ENCODE results near the gene HSPG2.

Gene HSPG2

GRCh38 chr1:21930629-21931170 lies 6.4 kb downstream of the HSPG2 start:
- TF ChIP-seq ZFX (IDR thresholded peaks at IDR 0.05; ENCODE audit: borderline replicate concordance), result no peak
- no peak for TF ChIP-seq CTCF (IDR thresholded peaks at IDR 0.05)
- no peak overlapping the region for H3K27ac ChIP-seq

DNA sequence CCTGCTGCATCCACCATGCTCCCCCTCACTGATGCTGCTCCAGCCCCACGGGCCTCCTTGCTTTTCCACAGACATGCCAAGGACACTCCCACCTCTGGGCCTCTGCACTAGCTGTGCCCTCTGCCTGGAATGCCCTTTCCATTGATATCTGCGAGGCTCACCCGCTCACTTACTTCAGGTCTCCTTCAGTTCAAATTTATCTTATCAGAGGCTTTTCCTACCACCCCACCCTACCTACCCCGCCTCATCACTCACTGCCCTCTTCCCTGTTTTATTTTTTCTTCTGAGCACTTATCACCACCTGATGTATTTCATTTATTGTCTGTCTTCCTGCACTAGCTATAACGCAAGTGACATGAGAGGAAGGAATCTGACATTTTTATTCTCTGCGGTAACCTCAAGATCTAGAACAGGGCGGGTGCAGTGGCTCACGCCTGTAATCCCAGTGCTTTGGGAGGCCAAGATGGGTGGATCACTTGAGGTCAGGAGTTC lies 7.0 kb downstream of the HSPG2 start:
- TF ChIP-seq CTCF (IDR thresholded peaks at IDR 0.05) (no peak), ZFX (IDR thresholded peaks at IDR 0.05; ENCODE audit: borderline replicate concordance) (no peak)

GRCh38 chr1:21927533-21928237 lies 9.4 kb downstream of the HSPG2 start:
- TF ChIP-seq CTCF (IDR thresholded peaks at IDR 0.05) (no peak), ZFX (IDR thresholded peaks at IDR 0.05; ENCODE audit: borderline replicate concordance) (no peak)

More for the DNA sequence above, 7.0 kb downstream of the HSPG2 start:
- H3K27ac ChIP-seq, result no peak overlapping the region

GRCh38 chr1:21926814-21927532 lies 10.1 kb downstream of the HSPG2 start:
- H3K27ac ChIP-seq, result no peak overlapping the region
- TF ChIP-seq ZFX (IDR thresholded peaks at IDR 0.05; ENCODE audit: borderline replicate concordance), result no peak
- no peak for TF ChIP-seq CTCF (IDR thresholded peaks at IDR 0.05)

More at GRCh38 chr1:21927533-21928237, 9.4 kb downstream of the HSPG2 start:
- H3K27ac ChIP-seq, result no peak overlapping the region

DNA sequence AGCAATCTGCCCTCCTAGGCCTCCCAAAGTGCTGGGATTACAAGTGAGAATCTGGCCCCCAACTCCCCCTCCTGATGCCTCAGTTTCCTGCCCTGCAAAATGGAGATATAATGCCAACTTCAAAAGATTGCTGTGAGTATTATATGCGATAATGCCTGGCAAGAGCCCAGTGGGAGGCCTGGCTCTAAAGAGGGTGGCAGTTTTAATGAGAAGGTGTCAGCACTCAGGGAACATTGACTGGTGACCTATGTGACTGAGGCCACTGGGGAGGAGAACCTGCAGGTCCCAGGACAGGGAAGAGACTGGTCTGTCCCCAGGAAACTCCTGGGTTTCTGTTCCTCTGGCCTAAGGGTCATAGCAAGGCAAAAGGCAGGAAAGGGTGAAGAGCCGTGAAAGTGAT lies 11.0 kb downstream of the HSPG2 start:
- H3K27ac ChIP-seq, result no peak overlapping the region
- TF ChIP-seq CTCF (IDR thresholded peaks at IDR 0.05), result no peak
- TF ChIP-seq ZFX (IDR thresholded peaks at IDR 0.05; ENCODE audit: borderline replicate concordance), result no peak

- H3K27ac ChIP-seq, result no peak overlapping the region
- TF ChIP-seq CTCF (IDR thresholded peaks at IDR 0.05) (no peak), ZFX (IDR thresholded peaks at IDR 0.05; ENCODE audit: borderline replicate concordance) (no peak)
Measured at GRCh38 chr1:21925334-21925940, 11.7 kb downstream of the HSPG2 start.

All from 22Rv1 (cell line).